SU-DHL-6 (cell line): ENCODE measurements around the gene RASL11B.

Experiments used
- CTCF ChIP-seq: fragments of 200-600 bp; sonication (generic); IDR thresholded peaks from one replicate; pipeline ENCODE4 v1.5.1; 2017; ENCODE audit warnings: antibody characterized with exemption, mild to moderate bottlenecking, low read length, moderate library complexity; ENCODE audit not compliant: insufficient read depth, poor library complexity, severe bottlenecking
- EZH2phosphoT487 ChIP-seq: fragments of 200-600 bp; sonication (generic), shearing (Covaris generic); conservative IDR thresholded peaks from 2 replicates; pipeline ENCODE4 v1.6.1; 2018; ENCODE audit warnings: mild to moderate bottlenecking, antibody characterized with exemption, low read length, moderate library complexity, mixed read lengths

- TF ChIP-seq CTCF = no peak
- TF ChIP-seq EZH2phosphoT487 = no peak
These were observed 38.4 kb upstream of the RASL11B start for GRCh38 chr4:52823702-52824092.
